HG03457 (cell line): ENCODE results near the gene OSCP1.

Source experiments
- ATAC-seq: cut with Tn5 transposase; IDR thresholded peaks from one replicate; pipeline ENCODE4 v1.9.1; 2021; ENCODE audit warnings: moderate number of reproducible peaks; ENCODE audit not compliant: unreplicated experiment

OSCP1 gene

DNA sequence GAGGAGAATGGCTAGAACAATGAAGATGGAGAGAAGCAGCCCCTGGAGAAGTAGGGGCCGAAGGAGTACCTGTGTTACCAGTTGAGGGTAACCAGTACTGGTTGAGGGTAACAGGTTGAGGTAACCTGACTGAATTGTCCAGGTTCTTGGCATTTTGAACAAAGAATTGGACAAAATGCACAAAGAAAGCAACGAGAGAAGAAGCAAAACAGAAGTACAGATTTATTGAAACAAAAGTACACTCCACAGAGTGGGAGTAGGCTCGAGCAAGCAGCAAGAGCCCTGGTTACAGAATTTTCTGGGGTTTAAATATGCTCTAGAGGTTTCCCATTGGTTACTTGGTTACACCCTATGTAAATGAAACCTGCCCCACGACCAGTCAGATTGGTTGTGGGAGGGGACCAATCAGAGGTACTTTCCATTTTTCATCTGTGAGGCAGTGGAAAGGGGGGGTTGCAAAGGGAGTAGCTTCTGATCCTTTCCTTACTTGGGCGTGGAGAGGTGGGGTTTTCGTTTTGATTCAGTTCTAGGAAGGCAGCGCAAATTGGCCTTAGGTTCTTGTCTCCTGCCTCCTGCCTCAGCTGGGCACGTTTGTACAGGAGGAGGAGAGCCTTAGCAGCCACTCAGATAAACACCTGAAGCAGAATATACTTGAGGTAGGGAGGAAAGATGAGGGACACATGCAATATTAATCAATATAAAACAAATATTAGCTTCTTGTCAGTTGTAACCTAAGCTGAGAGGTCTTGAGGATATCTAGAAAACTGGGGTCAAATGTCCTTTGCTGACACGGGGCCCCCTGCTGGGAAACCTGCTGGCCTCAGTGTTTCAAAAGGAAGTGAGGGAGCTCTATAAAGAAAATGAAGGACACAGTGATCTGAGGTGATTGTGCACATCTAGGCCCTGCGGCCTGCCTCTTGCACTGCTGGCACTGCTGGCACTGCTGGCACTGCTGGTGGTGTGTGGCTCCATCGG lies 38.3 kb downstream of the OSCP1 start:
- ATAC-seq = no peak

DNA sequence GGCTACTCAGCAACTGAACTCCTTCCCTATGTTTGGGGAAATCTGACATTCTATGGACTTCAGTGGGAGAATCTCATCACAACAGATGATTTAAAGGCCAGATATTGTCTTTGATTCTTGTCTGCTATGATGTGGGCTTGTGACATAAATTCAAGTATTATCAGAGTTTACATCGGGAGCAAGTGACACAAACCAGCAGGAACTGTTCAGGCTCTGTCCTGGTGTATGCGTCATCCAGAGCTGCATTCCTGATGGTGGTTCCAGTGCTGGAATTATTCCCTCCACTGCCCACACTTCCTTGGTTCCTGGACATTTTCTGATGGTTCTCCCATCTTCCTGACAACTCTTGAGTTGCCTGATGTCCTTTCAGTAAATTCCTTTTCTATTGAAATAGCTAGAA lies 41.8 kb downstream of the OSCP1 start:
- no peak for ATAC-seq

DNA sequence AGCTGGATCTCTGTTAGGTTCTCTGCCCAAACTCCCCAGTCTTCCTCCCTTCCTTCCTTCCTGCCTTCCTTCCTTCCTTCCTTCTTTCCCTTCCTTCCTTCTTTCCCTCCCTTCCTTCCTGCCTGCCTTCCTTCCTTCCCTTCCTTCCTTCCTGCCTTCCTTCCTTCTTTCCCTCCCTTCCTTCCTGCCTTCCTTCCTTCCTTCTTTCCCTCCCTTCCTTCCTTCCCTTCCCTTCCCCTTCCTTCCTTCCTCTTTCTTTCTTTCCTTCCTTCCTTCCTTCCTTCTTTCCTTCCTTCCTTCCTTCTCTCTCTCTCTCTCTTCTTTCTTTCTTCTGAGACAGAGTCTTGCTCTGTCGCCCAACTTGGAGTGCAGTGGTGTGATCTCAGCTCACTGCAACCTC lies 43.8 kb downstream of the OSCP1 start:
- no peak for ATAC-seq

DNA sequence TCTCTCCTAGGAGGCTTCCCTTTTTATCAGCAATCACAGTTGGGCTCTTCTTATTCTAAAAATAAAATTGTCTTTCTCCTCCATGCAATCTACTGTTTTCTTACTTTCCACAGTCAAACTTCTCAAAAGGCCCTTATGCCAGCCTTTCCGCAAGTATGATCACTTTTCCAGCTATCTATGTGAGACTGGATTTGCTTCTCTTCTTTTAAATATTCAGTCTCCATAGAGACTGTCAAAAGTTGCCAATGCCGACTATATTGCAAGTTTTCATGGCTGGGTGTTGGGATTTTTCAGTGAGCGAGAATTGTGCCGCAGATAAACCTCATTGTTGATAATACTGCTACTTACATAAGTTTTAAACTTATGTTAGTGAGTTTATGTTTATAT lies 47.8 kb downstream of the OSCP1 start:
- ATAC-seq = no peak

DNA sequence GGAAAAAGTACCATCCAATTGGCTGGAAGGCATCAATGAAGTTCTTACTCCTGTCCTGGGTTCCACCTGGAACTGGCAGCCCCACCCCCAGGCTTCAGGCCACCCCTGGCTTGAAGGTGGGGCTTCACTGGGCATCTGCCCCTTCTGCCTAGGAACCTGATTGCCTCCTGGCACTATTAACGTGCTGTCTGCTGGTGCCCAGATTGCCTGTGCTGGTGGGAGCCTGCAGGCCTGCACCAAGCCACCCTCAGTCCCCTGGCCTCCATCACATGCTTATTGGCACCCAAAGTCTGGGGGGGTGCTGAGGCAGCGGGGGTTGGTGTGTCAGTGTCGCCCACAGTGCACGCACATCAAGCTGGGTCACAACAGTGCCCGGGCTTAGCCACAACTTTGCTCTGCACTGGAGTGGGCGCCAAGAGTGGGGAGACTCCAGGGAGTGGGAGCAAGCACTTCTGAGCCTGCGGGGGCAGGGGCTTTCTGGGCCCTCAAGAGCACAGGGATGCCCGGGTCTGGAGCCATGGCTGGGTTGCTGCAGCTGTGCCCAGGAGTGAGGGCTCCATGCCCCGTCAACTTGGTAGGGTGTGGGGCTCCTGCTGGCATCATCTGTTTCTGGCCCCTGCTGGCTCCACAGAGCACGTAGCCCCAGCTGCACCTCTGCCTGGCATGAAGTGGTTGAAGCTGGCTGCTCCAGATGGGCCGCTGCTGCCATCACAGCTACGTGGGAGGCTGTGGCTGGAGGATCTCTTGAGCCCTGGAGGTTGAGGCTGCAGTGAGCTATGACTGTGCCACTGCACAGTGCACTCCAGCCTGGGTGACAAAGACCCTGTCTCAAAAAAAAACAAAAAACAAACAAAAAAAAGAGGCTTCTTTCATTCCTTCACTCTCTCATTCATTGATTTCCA lies 48.4 kb downstream of the OSCP1 start:
- ATAC-seq = no peak

DNA sequence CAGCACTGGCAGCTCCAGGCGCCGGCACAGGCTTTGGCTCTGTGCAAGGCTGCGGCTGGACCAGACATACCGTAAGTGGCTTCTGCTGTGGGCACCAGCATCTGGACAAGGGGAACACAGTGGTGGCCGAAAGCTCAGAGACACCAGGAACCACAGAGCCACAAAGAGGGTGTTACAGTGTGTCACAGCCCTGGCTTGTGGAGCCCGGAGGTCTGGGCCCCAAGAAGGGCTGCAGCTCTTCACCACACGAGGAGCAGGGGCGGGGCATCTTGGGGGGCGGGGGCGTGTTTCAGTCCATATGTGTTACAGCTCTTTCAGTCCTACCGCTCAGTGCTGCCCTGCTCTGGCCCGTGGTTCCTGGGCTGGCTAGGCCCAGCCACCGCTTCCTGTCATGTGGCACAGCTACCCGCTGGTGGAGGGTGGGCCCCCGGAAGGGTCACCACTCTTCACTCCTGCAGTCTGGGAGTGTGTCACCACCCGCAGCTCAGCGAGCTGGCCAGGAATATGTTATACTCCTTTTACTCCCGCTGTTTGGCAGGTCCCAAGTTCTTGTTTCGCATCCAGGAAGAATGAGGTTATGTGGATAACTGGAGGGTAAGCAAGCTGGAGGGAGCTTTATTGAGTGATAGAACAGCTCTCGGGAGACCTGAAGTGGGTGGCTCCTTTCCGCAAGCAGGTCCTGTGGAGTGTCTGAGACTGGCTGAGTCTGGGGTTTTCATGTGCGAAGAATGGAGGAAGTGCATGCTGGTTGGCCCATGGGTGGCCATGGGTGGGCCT lies 49.2 kb downstream of the OSCP1 start:
- ATAC-seq = no peak

DNA sequence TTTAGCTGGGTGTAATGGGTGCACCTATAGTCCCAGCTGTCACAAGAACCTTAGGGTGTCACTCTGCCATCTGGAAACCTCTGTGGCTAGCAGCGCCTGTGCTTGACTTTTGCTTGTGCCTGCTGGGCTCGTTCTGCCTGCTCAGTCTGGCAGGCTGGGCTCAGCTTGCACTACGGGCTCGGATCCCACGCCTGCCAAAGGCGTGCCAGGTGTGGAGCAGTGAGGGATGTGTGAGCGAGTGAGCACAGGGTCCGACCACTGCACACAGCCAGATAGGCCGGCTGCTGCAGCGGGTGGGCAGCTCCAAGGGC lies 49.8 kb downstream of the OSCP1 start:
- no peak for ATAC-seq

DNA sequence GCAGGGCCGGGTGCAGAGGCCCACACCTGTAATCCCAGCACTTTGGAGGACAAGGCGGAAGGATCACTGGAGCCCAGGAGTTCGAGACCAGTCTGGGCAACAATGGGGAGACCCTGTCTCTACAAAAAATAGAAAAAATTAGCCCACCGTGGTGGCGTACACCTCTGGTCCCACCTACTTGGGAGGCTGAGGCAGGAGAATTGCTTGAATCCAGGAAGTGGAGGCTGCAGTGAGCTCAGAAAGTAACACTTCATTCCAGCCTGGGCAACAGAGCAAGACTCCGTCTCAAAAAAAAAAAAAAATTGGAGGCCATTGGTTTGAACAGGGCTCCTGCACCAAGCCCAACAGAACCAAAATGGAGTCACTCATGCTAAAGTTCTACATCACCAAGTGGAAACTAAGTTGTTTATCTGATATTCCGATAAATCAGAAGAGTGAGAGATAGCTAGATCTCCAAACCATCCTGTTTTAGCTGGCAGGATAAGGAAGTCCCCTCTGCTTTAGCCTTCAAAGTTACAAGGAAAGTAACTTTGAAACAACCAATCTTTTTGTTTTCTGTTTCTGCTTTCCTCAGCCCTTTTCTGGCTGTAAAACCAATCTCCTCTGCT lies 51.8 kb downstream of the OSCP1 start:
- no peak for ATAC-seq

DNA sequence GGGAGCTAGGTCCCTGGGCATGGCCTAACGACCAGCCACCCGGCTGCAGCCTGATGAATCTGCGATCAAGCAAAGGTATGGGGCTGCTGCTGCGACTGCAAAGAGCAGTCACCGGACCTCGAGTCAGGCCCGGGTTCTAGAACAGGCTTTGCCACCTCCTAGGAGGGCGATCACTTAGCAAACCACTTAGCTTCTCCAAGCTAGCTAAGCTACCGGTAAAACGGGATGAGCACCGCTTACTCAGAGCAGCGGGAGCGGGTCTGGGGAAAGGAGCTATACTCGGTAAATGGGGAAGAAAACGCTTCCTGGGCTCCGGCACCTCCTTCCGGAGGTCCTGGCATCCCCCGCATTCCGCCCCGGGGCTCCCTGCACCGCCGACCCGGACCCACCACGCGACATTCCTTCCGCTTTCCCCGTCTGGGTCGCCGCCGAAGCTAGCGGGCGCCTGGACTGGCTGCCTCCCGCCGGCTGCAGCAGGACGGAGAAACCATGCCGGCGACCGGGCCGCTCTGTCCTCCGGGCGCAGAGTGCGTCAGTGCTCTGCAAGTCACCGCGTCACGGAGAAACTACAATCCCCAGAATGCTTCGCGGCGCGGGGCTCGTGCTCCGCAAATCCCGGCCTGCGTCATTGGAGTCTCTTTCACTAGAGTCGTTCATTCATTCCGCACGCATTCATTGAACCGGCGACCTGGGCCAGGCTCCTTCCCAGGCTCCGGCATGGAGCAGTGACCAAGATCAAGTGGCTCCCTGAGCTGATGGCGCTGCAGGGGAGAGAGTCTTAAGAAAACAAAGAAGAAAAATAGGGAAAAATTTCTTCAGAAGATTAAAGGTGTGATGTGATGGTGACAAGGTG lies 52.6 kb downstream of the OSCP1 start, which contains the start of gene LSM10:
Gene LSM10, minus strand, starts transcription at position 531 of the 853 bp plus-strand sequence. CDS start 3,779 bp downstream, outside the sequence.
- ATAC-seq = peak; percentile 60

DNA sequence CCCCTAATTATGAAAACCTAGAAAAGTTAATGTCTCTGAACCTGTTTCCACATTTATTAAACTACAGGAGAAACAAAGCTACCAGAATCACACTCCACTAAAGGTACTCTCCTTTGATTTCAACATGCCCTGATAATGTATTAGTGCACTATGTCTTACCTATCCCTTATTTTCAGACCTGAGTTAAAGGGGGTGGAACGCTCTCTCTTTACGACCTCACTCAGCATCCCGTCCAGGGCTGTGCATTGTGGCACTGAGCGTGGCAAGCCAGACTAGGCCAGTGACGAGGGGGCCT lies 53.2 kb downstream of the OSCP1 start:
- no peak for ATAC-seq

DNA sequence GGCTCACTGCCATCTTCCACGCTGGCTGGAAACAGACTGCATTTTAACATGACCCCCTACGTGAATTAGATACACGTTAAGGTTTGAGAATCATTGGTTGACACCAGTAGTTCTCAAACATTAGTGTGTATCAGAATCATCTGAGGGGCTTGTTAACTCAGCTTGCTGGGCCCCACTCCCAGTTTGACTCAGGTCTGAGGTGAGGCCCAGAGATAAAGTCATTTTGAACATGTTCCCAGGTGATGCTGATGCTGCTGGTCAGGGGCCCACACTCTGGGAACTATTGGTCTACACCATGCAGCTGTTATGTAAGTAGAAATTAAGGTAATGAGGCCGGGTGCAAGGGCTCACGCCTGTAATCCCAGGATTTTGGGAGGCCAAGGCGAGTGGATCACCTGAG lies 53.9 kb downstream of the OSCP1 start:
- ATAC-seq = no peak

DNA sequence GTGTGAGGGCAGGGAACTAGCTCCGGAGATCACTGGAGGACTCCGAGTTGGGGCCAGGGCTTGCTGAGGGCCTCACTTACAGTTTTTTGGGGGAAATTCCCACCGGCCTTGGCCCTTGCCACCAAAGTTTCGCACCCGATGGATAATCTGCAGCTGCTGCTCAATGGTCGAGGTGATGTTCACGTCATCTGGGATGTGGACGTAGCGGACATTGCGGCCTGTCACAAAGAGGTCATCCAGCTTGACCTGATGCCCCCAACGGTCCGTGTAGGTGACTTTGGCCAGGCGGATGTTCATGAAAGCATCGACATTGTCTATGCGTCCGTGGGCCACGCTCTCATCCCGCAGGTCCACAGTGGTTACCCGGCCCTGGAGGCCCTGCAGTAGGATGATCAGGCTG lies 56.6 kb downstream of the OSCP1 start:
- no peak for ATAC-seq

DNA sequence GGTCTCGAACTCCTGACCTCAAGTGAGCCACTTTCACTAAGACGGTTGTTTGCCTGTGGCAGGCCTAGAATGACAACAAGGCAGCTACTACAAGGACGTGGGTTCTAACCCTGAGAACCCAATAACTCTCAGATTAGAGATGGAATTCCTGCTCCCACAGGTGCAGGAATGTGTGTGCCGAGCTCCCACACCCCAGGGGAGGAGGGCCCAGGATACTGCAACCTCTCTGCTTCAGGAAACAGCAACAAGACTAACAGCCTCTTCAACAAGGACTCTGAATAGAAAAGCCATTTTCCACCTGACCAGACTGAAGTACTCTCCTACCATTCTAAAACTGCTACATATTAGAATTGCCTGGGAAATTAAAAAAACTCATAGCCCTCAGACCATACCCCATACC lies 57.4 kb downstream of the OSCP1 start:
- ATAC-seq = no peak

DNA sequence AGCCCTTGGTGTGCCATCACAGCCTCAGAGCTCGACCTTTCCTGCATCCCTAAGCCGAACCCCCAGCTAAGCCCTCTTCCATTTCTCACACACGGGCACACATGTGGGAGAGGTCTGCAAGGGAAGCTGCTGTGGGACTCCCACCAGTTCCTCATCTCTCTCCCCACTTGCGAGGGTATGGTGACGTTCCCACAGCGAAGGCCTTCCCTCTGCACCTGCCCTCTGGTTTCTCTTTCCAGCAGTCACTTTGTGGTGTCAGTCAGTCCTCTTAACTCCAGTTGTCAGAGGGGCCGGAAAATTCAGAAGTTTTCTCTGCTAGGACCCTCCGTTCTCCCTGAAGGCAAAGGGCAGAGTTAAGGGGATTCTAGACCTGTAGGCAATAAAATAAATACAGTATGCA lies 59.0 kb downstream of the OSCP1 start:
- no peak for ATAC-seq

DNA sequence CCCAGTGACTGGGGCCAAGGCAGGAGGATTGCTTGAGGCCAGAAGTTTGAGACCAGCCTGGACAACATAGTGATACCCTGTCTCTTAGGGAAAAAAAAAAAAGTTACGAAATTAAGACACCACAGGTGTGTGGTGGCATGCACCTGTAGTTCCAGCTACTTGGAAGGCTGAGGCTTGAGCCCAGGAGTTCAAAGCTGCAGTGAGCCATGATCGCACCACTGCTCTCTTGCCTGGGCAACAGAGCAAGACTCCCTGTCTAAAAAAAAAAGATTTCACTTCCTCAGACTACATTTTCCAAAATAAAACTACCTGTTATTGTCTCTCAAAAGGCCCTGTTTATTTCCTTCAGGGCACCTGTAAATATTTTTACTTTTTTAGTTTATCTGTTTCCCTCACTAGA lies 59.8 kb downstream of the OSCP1 start:
- no peak for ATAC-seq

DNA sequence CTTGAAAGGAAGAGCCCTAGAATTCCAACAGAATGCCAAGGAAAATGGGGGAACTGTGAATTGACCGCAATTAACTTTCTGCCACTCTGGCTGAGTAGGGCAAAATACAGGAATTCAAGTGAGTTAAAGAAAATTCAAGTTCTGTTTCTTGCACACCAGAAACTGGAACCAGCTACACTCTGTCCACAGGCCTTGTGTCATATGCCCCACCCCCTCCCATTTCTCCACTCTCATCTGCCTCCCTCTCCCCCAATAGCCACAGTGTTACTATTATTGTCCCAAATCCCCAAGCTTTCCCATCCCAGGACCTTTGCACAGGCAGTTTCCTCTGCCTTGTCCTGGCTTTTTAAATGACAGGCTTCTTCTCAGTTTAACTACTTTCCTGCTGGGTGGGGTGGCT lies 60.3 kb downstream of the OSCP1 start:
- no peak for ATAC-seq

DNA sequence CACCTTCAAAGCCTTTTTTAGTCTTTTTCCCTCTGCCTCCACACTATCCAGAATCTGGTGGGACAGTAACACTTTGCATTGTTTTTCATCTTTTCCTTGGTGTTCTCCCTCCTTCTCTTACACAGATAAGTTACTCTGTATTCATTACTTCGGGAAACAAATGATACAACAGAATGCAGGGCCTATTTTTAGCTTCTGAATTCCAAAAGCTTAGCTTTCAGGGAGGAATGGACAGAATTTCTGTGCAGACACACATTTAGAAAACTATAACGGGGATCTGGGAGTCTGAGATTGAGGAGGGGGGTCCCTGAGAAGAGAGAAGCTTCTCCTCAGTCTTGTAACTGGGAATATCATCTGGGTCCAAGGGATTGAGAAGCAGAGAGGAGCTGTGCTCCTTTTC lies 61.0 kb downstream of the OSCP1 start:
- ATAC-seq = no peak

DNA sequence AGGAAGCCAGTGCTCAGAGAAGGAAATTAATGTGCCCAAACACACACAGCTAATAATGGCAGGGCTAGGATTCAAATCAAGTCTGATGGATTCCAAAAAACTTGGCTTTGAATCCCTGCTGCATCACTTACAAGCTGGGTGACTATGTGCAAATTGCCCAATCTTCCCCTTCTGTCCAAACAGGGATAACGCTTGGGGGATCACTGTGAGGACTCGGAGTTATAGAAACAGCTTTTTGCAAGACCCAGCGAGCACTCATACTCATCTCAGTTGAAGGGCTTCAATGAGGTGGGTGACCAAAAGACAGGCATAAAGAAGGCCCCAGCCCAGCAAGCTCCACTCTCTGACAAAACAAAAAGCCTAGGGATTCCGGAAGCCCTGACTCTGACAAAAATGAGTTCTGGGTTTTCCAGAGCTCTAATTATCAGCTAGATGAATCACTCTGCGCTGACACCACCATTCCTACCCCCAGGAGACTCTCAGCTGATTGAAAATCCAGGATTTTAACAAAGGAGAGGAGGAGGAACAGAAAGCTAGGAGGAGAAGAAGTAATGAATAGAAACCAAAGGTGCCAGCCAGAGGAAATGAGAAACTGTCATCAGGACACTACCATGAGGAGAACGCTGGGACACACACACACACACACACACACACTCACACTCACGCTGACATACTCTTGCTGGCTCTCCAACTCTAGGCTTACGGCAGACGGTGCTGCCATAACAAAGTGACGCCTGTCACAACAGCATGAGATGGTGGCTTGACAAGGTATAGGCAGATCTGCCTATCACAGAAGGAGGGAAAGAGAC lies 62.9 kb downstream of the OSCP1 start:
- no peak for ATAC-seq
